Measurements from ENCODE around the gene SLC9A9.

- TF ChIP-seq POLR2A (IDR thresholded peaks at IDR 0.05): no peak
- no peak for TF ChIP-seq CTCF (IDR thresholded peaks at IDR 0.05)
- TF ChIP-seq EP300 (IDR thresholded peaks at IDR 0.05; ENCODE audit: low read depth): no peak
These were observed 54.3 kb downstream of the SLC9A9 start for GRCh38 chr3:143793971-143794370.

Measured in transverse colon (tissue), 3 donors.